Neural progenitor cell (in vitro differentiated cells): Measurements from ENCODE around the gene CLIC4. TPM values are rescaled to one million over a fixed set of nuclear protein-coding genes. Genes with fewer than 3 reads are reported as not detected.

Experiments used
- DNase-seq: peaks from one replicate; pipeline ENCODE4 v3.0.0-alpha.2; 2016; ENCODE audit warnings: low spot score
- H2AFZ ChIP-seq: fragments of 200-600 bp; sonication (generic); replicated peaks from 2 replicates; pipeline ENCODE4 v1.6.1; 2016; ENCODE audit warnings: antibody characterized with exemption
- H3F3A ChIP-seq: fragments of 200-600 bp; sonication (generic); 2 replicates; pipeline ENCODE4 v1.6.1; 2016; ENCODE audit warnings: antibody characterized with exemption, low read depth
- H3K27ac ChIP-seq: fragments of 200-600 bp; sonication (generic); 2 replicates; pipeline ENCODE4 v1.5.1; 2016; ENCODE audit warnings: mild to moderate bottlenecking
- H3K27me3 ChIP-seq: fragments of 200-600 bp; sonication (generic); 2 replicates; pipeline ENCODE4 v1.6.1; 2016; ENCODE audit warnings: mild to moderate bottlenecking, moderate library complexity
- H3K36me3 ChIP-seq: fragments of 200-600 bp; sonication (generic); 2 replicates; pipeline ENCODE4 v1.5.1; 2016
- H3K4me1 ChIP-seq: fragments of 200-600 bp; sonication (generic); 2 replicates; pipeline ENCODE4 v1.6.1; 2016; ENCODE audit warnings: mixed run types
- H3K4me2 ChIP-seq: fragments of 200-600 bp; sonication (generic); 2 replicates; pipeline ENCODE4 v1.6.1; 2016
- H3K4me3 ChIP-seq: fragments of 200-600 bp; sonication (generic); 2 replicates; pipeline ENCODE4 v1.5.1; 2016
- H3K79me2 ChIP-seq: fragments of 200-600 bp; sonication (generic); 2 replicates; pipeline ENCODE4 v1.6.1; 2016; ENCODE audit warnings: low read depth
- H3K9ac ChIP-seq: fragments of 200-600 bp; sonication (generic); 2 replicates; pipeline ENCODE4 v1.6.1; 2016
- H3K9me3 ChIP-seq: fragments of 200-600 bp; sonication (generic); 2 replicates; pipeline ENCODE4 v1.5.1; 2016; ENCODE audit warnings: low read depth
- H4K20me1 ChIP-seq: fragments of 200-600 bp; sonication (generic); 2 replicates; pipeline ENCODE4 v1.6.1; 2016; ENCODE audit warnings: low read depth
- H3K27ac Mint-ChIP-seq: 3 replicates; pipeline ENCODE4 v1.8.0; 2021; ENCODE audit warnings: mixed read lengths
- H3K27me3 Mint-ChIP-seq: 2 replicates; pipeline ENCODE4 v1.8.0; 2022; ENCODE audit warnings: low read depth, mild to moderate bottlenecking, inconsistent platforms, moderate library complexity, mixed read lengths; ENCODE audit not compliant: insufficient read depth
- H3K36me3 Mint-ChIP-seq: 3 replicates; pipeline ENCODE4 v1.8.0; 2021; ENCODE audit warnings: mixed read lengths
- H3K4me1 Mint-ChIP-seq: 3 replicates; pipeline ENCODE4 v1.8.0; 2021; ENCODE audit warnings: mixed read lengths
- H3K4me3 Mint-ChIP-seq: 3 replicates; pipeline ENCODE4 v1.8.0; 2021; ENCODE audit warnings: mild to moderate bottlenecking, moderate library complexity, mixed read lengths
- H3K9me3 Mint-ChIP-seq: 3 replicates; pipeline ENCODE4 v1.8.0; 2020; ENCODE audit warnings: mixed read lengths
- CTCF ChIP-seq: fragments of 200-600 bp; sonication (generic); IDR thresholded peaks from 2 replicates; pipeline ENCODE4 v1.5.1; 2017; ENCODE audit warnings: antibody characterized with exemption, mild to moderate bottlenecking
- EZH2 ChIP-seq: fragments of 200-600 bp; sonication (generic); IDR thresholded peaks from 2 replicates; pipeline ENCODE4 v1.6.1; 2017; ENCODE audit warnings: antibody characterized with exemption, mild to moderate bottlenecking, moderate library complexity
- EZH2phosphoT487 ChIP-seq: fragments of 200-600 bp; sonication (generic); IDR thresholded peaks from 2 replicates; pipeline ENCODE4 v1.6.1; 2017; ENCODE audit warnings: antibody characterized with exemption
- total RNA-seq: library from RNA; depleted of rRNA; stranded (reverse); fragments of >200 nt; gene quantifications from 2 replicates; pipeline ENCODE4 v1.2.3, GENCODE V29; 2015; ENCODE audit warnings: low replicate concordance

The CLIC4 gene
- total RNA-seq, 1 donor from 2014 or later = 263 TPM

- H3K36me3 ChIP-seq = no peaks in the 10 kb centered on the region
- no peaks in the 10 kb centered on the region for H3K9me3 ChIP-seq
- Mint-ChIP-seq H3K27me3 (peaks cover 2% of the 10 kb centered on the region), H3K27ac (no peak overlapping the region), H3K36me3 (no peaks in the 10 kb centered on the region), H3K4me3 (no peak overlapping the region), H3K4me1 (peaks cover 12% of the 10 kb centered on the region), H3K9me3 (no peaks in the 10 kb centered on the region)
- H3K79me2 ChIP-seq = no peaks in the 10 kb centered on the region
- peaks cover 5% of the 10 kb centered on the region for H3F3A ChIP-seq
- H3K4me2 ChIP-seq = no peak overlapping the region
- no peak overlapping the region for H2AFZ ChIP-seq
- no peak for DNase-seq
- H3K4me1 ChIP-seq = peaks cover 19% of the 10 kb centered on the region
- no peaks in the 10 kb centered on the region for H3K27me3 ChIP-seq
- H4K20me1 ChIP-seq = no peaks in the 10 kb centered on the region
- H3K9ac ChIP-seq = no peak overlapping the region
- TF ChIP-seq EZH2 (no peak), EZH2phosphoT487 (no peak), CTCF (no peak)
- H3K27ac ChIP-seq = no peak overlapping the region
- H3K4me3 ChIP-seq = no peak overlapping the region
Measured at GRCh38 chr1:24860841-24861240, 115.6 kb downstream of the CLIC4 start.

GRCh38 chr1:24861821-24862727 is 116.8 kb downstream of the CLIC4 start:
- peak overlapping the region; percentile 42 for H3K27ac Mint-ChIP-seq
- Histone ChIP-seq H3K27ac (no peak overlapping the region), H3K27me3 (no peaks in the 10 kb centered on the region), H3K4me2 (peak overlapping the region; percentile 17), H2AFZ (peak overlapping the region; percentile 71), H3K36me3 (no peaks in the 10 kb centered on the region), H3K9me3 (no peaks in the 10 kb centered on the region), H3K4me3 (no peak overlapping the region), H3K79me2 (no peaks in the 10 kb centered on the region), H3K9ac (no peak overlapping the region), H3K4me1 (peaks cover 19% of the 10 kb centered on the region), H3F3A (peaks cover 5% of the 10 kb centered on the region), H4K20me1 (no peaks in the 10 kb centered on the region)
- TF ChIP-seq EZH2 (no peak), CTCF (peak; percentile 12), EZH2phosphoT487 (no peak)
- no peaks in the 10 kb centered on the region for H3K9me3 Mint-ChIP-seq
- H3K4me3 Mint-ChIP-seq = no peak overlapping the region
- H3K4me1 Mint-ChIP-seq = peaks cover 12% of the 10 kb centered on the region
- peaks cover 5% of the 10 kb centered on the region for H3K27me3 Mint-ChIP-seq
- peak; percentile 13 for DNase-seq
- H3K36me3 Mint-ChIP-seq = no peaks in the 10 kb centered on the region

GRCh38 chr1:24862775-24863483 is 117.7 kb downstream of the CLIC4 start:
- H3K4me3 Mint-ChIP-seq = no peak overlapping the region
- no peaks in the 10 kb centered on the region for H4K20me1 ChIP-seq
- no peaks in the 10 kb centered on the region for H3K9me3 Mint-ChIP-seq
- no peaks in the 10 kb centered on the region for H3K36me3 Mint-ChIP-seq
- no peak for DNase-seq
- H3K4me3 ChIP-seq = no peak overlapping the region
- no peak for TF ChIP-seq EZH2
- TF ChIP-seq EZH2phosphoT487 = no peak
- TF ChIP-seq CTCF = no peak
- peaks cover 12% of the 10 kb centered on the region for H3K4me1 Mint-ChIP-seq
- peaks cover 19% of the 10 kb centered on the region for H3K4me1 ChIP-seq
- peaks cover 5% of the 10 kb centered on the region for H3F3A ChIP-seq
- H2AFZ ChIP-seq = no peak overlapping the region
- peak overlapping the region; percentile 19 for H3K27ac Mint-ChIP-seq
- no peaks in the 10 kb centered on the region for H3K36me3 ChIP-seq
- no peak overlapping the region for H3K9ac ChIP-seq
- no peaks in the 10 kb centered on the region for H3K79me2 ChIP-seq
- no peak overlapping the region for H3K27ac ChIP-seq
- no peaks in the 10 kb centered on the region for H3K9me3 ChIP-seq
- H3K27me3 Mint-ChIP-seq = peaks cover 12% of the 10 kb centered on the region
- H3K27me3 ChIP-seq = no peaks in the 10 kb centered on the region
- no peak overlapping the region for H3K4me2 ChIP-seq
